Activated T-cell treated with anti-CD3 and anti-CD28 coated beads for 1 hour (primary cell): ENCODE measurements around the gene OLFM4.

ENCODE experiments used
- DNase-seq: peaks from one replicate; pipeline ENCODE4 v3.0.0-alpha.2; 2020; ENCODE audit warnings: low read depth

The OLFM4 gene

GRCh38 chr13:53068585-53069520 is 40.2 kb downstream of the OLFM4 start:
- DNase-seq = no peak

DNA sequence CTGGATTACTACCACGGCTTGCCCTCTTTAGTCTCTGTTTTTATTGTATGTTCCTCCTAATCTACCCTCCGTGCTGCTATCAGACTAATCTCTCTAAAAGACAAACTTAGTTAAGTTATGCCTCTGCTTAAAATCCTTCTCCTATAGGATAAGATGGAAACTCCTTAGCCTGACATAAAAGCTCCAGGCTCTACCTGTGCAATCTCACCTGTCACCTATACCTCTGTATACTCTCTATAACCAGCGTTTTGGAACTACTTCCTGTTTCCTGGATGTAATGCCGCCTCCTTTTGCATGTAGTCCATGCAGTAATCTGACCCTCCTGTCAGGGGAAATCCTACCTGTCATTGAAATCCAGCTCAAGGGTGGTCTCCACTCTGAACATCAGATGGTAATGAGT is 41.2 kb downstream of the OLFM4 start:
- no peak for DNase-seq

DNA sequence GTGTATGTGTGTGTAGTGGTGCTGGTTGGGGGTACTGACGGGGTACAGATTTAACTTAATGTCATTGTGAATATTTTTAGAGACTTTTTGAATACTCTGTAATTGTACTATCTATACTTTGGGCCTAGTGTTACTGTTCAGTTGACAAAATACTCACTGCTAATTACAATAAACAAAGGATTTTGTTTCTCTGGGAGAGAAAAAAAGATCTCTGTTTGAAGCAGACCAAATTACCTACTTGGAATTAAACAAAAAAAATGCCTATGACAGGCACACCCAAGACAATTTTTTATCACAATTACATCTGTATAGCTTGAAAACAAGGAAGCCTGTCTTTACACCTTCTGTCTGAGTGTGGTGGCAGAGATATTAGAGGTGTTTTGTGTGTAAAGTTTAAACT is 45.1 kb downstream of the OLFM4 start:
- no peak for DNase-seq

GRCh38 chr13:53074114-53074513 is 45.5 kb downstream of the OLFM4 start:
- no peak for DNase-seq

DNA sequence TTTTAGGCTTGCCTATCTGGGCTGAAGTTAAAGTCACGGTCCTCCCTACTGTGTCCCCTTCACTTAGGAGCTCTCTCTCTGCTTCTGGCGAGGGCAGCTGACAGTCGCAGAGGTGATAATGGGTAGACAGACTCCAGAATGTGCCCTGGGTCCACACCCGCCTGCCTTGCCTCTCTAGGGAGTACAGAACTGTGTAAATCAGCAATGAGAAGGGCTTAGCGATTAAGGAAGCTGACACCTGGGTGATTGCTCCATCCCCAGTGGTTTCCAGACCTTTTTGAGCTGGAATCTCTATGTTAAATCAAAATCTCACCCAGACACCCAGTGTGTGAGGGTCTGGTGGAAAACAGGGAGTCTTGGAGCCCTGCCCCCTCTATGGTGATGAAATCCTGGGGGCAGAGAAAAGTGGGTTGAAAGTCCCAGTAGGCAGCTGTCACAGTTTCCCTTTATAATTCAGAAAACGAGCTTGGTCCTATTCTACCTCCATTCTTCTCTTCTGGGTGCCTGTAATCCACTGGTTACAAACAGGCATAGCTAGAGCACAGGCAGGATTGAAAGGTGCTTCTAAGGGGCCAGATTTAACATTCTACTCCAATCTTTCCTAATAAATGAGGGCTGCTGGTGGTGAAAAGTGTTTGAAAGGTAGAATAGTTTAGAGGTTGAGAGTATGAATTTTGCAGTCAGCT is 46.9 kb downstream of the OLFM4 start:
- no peak for DNase-seq

GRCh38 chr13:53079691-53080090 is 51.1 kb downstream of the OLFM4 start:
- DNase-seq = no peak

DNA sequence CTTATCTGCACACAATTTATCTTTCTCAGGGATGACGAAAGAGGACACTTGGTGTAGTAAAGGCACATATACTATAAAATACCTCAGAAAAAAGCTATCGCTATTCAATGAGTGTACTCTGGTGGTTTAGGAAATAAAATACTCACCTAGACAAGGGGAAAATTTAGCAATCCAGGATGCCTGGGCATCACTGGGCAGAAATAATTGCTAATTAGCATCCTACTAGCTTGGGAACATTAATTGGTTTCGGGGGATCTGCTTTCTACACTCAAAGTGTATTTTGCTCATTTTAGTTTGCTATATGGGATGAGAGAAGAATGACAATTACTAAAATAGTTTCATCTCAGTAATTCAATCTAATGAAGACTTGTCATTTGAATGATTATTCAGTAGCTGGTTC is 60.3 kb downstream of the OLFM4 start:
- no peak for DNase-seq

- no peak for DNase-seq
These were observed 61.3 kb downstream of the OLFM4 start for GRCh38 chr13:53089951-53090350.

GRCh38 chr13:53090461-53090860 is 61.8 kb downstream of the OLFM4 start:
- DNase-seq = no peak

DNA sequence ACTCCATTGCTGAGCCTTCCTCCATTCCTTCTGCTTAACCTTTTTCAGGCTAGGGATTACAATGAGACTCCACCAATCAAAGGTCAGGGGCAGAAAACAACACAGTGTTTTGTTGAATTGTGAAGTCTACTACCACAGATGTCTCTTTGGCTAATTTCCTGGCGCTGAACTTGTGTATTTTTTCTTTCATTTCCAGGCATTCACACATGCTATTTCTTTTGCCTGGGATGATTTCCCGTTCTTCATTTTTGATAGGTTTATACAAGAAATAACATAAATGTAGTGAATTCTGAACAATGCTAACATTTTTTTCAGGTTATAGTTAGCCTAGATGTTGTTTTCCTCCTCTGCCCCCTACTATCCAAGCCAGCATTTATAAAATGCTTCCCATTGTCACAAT is 64.3 kb downstream of the OLFM4 start:
- DNase-seq = no peak

- no peak for DNase-seq
These were observed 69.8 kb downstream of the OLFM4 start for GRCh38 chr13:53098455-53098854.

DNA sequence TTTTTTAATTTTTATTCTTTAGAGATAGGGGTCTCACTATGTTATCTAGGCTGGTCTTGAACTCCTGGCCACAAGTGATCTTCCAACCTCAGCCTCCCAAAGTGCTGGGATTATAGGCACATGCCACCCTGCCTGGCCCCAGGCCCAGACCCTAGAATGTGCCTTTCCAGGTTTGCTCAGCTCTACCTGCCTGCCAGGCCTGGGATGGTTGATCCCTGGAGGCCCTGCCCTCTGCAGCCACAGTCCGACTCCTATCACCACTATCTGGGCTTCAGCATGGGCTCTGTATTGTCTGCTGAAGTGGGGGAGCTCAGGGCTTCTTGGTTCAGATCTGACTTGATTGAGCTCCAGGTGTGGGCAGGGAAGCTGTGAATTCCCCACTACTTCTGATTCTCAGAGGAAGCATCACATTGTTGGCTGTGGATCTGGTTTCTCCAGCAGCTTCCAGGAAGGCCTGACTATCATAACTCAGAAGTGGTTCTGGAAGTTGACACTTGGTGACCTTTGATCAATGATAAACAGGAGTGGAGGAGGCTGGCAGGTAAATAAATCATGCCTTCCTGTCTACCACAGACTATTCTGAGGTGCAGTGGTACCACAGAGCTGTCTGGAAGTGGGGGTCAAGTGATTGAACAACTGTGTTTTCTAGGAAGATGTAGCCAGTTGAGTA is 71.9 kb downstream of the OLFM4 start:
- no peak for DNase-seq
